GM20000 (cell line): ENCODE data around the gene EDARADD.
A peak's percentile ranks its signal among the peaks of the same experiment; 100 is the strongest.

Experiments
- DNase-seq: peaks from one replicate; pipeline ENCODE4 v3.0.0; 2012; ENCODE audit warnings: low spot score
- CTCF ChIP-seq: IDR thresholded peaks from 2 replicates; pipeline ENCODE4 v1.5.1; 2012; ENCODE audit warnings: mild to moderate bottlenecking, control low read depth; ENCODE audit errors: extremely low read depth, missing control alignments

Gene EDARADD

GRCh38 chr1:236438614-236439013 lies 44.5 kb downstream of the EDARADD start:
- no peak for DNase-seq
- no peak for TF ChIP-seq CTCF

GRCh38 chr1:236440373-236440772 lies 46.3 kb downstream of the EDARADD start:
- DNase-seq, result no peak
- TF ChIP-seq CTCF, result no peak

- TF ChIP-seq CTCF, result no peak
- no peak for DNase-seq
Observed at GRCh38 chr1:236450779-236451178, 56.7 kb downstream of the EDARADD start.

GRCh38 chr1:236451796-236452373 lies 57.8 kb downstream of the EDARADD start:
- peak; percentile 51 for DNase-seq
- peak; percentile 31 for TF ChIP-seq CTCF

- no peak for DNase-seq
- TF ChIP-seq CTCF, result no peak
Observed at GRCh38 chr1:236455243-236455642, 61.2 kb downstream of the EDARADD start.

GRCh38 chr1:236457775-236458174 lies 63.7 kb downstream of the EDARADD start:
- no peak for TF ChIP-seq CTCF
- DNase-seq, result peak; percentile 38

GRCh38 chr1:236458996-236459395 lies 64.9 kb downstream of the EDARADD start:
- TF ChIP-seq CTCF, result no peak
- no peak for DNase-seq
